PC-3 (cell line): ENCODE results near the gene MYO9A.

Experiments used
- EZH2phosphoT487 ChIP-seq: fragments of 300-600 bp; sonication (generic); IDR thresholded peaks from 2 replicates; pipeline ENCODE4 v1.6.1; 2018; ENCODE audit warnings: mild to moderate bottlenecking, antibody characterized with exemption, low read length, borderline replicate concordance
- TF ChIP-seq, protein P1 (sequence below): fragments of 300-600 bp; sonication (generic); conservative IDR thresholded peaks from 2 replicates; pipeline ENCODE4 v1.5.1; 2017; ENCODE audit warnings: antibody characterized with exemption, low read depth, mild to moderate bottlenecking, low read length

DNA sequence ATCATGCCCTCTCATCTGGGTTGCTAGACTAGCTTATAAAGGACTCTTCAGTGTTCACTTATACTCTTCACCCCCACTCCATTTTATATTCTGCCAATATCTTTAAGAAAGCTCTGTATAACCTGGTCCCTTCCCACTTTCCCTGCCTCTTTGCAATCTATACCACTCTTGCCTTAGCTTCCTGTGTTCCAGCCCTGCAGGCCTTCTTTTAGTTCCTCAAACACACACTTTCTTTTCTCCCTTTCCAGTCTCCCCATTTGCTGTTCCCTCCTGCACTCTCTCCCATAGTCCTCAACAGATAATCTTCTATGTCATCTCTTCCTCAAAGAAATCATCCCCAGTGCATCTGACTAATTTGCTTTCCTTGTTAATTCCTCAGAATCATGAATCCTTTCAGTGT, 29.0 kb upstream of the MYO9A start:
- TF ChIP-seq, protein P1, sequence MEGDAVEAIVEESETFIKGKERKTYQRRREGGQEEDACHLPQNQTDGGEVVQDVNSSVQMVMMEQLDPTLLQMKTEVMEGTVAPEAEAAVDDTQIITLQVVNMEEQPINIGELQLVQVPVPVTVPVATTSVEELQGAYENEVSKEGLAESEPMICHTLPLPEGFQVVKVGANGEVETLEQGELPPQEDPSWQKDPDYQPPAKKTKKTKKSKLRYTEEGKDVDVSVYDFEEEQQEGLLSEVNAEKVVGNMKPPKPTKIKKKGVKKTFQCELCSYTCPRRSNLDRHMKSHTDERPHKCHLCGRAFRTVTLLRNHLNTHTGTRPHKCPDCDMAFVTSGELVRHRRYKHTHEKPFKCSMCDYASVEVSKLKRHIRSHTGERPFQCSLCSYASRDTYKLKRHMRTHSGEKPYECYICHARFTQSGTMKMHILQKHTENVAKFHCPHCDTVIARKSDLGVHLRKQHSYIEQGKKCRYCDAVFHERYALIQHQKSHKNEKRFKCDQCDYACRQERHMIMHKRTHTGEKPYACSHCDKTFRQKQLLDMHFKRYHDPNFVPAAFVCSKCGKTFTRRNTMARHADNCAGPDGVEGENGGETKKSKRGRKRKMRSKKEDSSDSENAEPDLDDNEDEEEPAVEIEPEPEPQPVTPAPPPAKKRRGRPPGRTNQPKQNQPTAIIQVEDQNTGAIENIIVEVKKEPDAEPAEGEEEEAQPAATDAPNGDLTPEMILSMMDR: no peak
- no peak for TF ChIP-seq EZH2phosphoT487
